ENCODE results near the gene DYTN. TPM values are rescaled to one million over a fixed set of nuclear protein-coding genes. Genes with fewer than 3 reads are reported as not detected.
A peak's percentile ranks its signal among the peaks of the same experiment; 100 is the strongest.
"Not testable (repeated sequence)": the region's sequence is repeated elsewhere in the genome, so short reads cannot be mapped to it uniquely, and the experiment has no call there.

Gene DYTN, protein sequence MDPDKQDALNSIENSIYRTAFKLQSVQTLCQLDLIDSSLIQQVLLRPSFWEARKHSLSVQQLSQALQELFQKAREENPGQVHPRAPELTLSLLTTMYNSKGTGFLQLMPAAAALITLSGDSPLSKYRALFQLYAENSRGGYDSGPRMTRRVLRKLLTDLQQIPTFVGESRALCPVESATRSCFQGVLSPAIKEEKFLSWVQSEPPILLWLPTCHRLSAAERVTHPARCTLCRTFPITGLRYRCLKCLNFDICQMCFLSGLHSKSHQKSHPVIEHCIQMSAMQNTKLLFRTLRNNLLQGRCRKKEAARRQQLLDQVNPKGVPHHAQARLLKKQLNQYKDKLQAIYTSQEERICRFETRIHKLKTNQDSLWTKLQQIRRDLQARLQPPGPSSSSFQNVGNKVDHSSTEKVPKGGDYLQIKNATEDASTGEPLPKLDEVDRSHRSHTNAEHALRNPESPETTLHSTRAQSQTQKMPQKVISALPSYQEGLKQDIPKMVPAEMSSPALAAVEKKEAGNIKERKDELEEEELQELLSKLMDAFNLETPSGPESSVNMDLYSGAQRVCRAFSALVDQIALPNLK
- not detected for total RNA-seq
- long read RNA-seq = 0 reads

GRCh38 chr2:206718296-206718695 lies at the start of gene DYTN:
DYTN (minus strand) TSS chr2:206718396; CDS start chr2:206718279, 117 bp downstream.
- intact Hi-C loops (cut with DNase I) = no loop called here
- DNase-seq (ENCODE audit: low spot score) = no peak

GRCh38 chr2:206766057-206766930 lies 48.1 kb upstream of the DYTN start:
- no peak for DNase-seq (ENCODE audit: low spot score)
- intact Hi-C loops (cut with DNase I) = no loop called here

DNA sequence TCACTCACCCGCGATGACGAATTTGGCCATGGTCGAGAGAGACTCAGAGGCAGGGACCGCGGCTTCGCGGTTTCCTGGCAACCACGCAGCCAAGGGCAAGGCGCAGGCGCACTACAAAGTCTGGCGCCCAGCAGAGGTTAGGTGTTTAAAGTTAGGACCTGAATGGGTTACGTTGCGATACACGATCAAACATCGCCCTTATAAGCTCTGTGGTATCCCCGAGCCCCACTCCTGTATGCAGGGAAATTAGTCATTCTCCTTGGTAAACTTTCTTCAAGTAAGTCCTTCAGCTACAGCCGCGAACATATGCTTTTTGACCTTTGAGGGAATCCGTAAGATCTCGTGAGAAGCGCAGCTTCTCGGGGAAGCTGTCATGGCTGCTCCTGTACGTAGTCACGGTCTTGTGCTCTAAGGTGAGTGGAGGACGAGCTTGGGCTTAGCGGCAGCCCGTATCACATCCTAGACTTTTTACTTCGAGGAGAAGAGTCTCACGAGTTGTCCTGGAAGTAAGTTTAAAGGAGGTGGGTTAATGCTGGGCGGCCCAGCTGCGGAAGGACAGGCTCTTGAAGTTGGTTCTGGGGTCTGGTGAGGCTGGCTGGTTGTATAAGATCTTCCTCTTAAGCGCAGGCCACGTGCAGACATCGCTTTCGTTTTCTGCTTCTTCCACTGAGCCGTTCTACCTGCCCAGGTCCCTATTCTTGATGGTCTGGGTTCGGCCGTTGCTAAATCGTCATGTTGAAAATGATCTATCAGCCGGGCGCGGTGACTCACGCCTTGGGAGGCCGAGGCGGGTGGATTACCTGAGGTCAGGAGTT lies 47.3 kb upstream of the DYTN start, which contains the start of the genes FASTKD2 and MDH1B:
Gene FASTKD2 (plus strand): TSS at position 365 of the 815 bp plus-strand sequence. CDS start 1,088 bp downstream, outside the sequence.
Gene MDH1B (minus strand): TSS at position 87 of the 815 bp plus-strand sequence. CDS start 57 bp downstream, at position 30.
- DNase-seq (ENCODE audit: low spot score) = peak; percentile 94
- intact Hi-C loops (cut with DNase I) = no loop called here

GRCh38 chr2:206764673-206765241 lies 46.6 kb upstream of the DYTN start:
- DNase-seq (ENCODE audit: low spot score) = no peak
- intact Hi-C loops (cut with DNase I) = no loop called here

DNA sequence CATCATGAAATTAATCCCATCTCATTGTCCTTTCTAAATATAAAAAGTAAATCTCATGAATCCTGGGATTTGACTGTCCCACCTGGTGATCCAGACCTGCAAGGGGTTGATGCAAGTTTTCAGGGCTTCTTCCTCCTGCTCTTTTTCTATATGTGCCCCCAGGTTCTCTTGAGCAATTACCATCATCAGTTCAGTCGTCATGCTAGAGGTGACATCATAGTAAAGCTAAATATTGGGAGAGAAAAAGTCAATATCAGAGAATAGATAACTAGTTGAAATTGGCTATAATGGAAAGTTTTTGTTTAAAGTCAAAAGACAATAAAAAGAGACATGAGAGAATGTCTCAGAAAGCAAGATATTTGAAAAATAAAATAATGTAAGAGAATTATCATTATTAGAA lies 38.6 kb upstream of the DYTN start:
- intact Hi-C loops (cut with DNase I) = no loop called here
- no peak for DNase-seq (ENCODE audit: low spot score)

DNA sequence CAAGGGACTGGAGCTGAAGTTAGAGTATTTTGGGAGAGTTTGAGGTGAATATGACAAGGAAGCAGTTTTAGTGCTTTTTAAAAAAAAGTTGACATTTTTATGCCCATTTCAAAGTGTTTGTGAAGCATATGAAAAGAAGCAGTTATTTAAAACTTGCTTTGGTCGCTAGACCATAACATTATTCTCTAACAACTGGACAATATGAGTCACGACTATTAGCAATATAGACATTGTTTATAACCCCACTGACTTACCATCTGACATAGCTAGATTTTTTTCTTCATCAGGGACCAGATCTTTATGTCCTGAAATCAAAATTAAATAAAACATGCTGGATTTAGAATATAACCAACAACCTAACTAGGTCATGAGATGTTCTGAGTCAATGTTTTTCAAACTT lies 22.6 kb upstream of the DYTN start:
- no peak for DNase-seq (ENCODE audit: low spot score)
- intact Hi-C loops (cut with DNase I) = no loop called here

GRCh38 chr2:206739271-206739670 lies 21.1 kb upstream of the DYTN start:
- intact Hi-C loops (cut with DNase I) = no loop called here
- no peak for DNase-seq (ENCODE audit: low spot score)

DNA sequence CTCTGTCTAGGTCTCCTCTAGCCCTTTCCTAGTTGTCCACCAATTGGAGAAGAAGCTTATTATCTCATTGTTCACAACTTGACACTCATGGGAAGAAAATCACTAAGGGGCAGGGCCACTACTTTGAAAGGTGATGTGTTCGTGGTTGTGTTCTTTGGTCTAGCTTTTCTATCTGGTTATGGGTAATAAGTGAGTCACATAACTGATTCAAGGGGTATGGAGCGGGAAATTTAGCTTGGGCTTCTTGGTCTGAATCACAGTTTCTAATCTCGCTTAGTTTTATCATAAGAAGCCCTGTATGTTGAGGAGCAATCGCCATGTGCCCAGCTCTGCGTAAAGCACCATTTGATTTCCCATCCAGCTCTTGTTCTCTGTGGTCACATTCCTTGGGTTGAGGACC lies 18.7 kb upstream of the DYTN start:
- intact Hi-C loops (cut with DNase I) = no loop called here
- DNase-seq (ENCODE audit: low spot score) = no peak

DNA sequence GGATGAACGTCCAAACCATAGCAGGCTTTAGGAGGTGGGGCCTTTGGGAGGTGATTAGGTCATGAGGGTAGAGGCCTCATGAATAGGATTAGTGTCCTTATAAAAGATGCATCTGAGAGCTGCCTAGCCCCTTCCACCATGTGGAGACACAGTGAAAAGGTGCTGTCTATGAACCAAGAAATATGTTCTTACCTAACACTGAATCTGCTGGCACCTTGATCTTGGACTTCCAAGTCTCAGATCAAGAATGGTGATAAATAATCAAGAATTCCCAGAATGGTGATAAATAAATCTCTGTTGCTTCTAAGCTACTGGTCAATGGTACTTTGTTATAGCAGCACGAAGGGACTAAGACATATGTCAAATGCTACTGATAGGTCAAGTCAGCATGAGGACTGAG lies 15.1 kb upstream of the DYTN start:
- no peak for DNase-seq (ENCODE audit: low spot score)
- intact Hi-C loops (cut with DNase I) = no loop called here

DNA sequence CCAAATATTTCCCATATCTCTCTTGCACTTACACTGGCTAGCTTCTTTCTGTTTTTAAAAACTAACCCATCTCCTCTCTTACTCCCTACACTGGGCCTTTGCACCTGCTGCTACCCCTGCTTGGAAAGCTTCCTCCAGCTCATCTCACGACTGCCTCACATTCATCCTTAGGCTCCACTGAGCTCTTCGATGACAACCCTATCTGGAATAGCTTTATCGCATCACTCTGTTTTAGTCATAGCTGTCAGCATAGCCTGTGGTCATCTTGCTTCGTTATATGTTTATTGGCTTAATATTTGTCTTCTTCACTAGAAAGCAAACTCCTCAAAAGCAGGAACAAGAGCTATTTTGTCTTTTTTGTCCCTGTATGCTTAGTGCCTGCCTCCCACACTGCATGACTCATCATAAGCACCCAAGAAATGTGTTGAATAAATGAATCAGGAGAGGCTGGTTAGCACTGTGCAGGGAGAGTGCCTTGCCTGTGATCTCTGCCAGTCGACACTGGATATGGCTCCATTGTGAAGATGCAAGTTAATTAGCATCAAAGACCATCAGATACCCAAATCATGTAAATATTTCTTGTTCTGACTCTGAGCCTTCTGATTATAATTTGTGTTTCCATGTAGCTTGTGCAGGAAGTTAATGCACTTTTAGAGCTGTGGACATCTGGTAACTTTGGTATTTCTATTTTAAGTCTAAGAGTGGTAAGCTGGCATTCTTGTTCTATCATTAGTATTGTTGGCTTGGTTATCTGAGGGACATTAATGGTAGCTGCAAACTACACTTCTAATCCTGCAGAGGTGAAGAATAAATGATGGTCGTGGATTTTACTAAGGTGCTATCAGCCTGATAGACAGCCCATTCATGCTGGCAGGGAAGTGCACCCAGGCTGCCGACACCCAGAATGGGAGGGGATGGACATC lies 10.3 kb upstream of the DYTN start:
- intact Hi-C loops (cut with DNase I) = no loop called here
- DNase-seq (ENCODE audit: low spot score) = no peak

- DNase-seq (ENCODE audit: low spot score) = no peak
- intact Hi-C loops (cut with DNase I) = no loop called here
These were observed 9.1 kb upstream of the DYTN start for GRCh38 chr2:206727287-206727686.

GRCh38 chr2:206723288-206723687 lies 5.1 kb upstream of the DYTN start:
- intact Hi-C loops (cut with DNase I) = no loop called here

DNA sequence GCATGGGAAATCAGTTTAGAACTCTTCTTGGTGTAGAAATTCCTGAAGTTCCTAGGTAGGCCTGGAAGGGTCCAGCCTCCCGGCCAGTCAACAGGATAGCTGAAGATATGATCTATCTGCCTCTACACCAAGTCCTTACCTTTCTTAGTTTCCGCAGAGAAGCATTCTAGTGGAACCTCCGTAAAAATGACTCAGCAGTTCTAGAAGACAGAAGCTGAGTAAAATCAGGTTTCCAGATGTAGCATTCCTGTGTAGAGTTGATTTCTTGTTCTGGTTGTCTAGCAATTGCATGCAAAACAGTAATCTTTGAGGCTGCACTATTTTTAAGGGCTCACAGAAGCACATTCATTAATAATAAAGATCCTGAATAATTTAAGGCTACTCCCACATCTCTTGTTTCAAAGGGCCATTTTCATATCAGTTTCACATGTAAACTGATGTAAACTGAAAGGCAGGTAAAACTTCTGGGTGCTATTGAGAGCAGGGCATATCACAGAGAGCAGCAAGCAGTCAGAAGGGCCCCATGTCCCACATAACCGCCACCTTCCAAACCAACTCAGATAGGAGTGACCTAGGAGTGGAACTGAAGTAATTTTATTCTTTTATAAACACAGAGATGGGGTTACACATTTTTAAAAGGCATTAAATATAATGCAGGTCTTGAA lies 3.2 kb upstream of the DYTN start:
- DNase-seq (ENCODE audit: low spot score) = no peak
- intact Hi-C loops (cut with DNase I) = no loop called here

More at GRCh38 chr2:206723288-206723687, 5.1 kb upstream of the DYTN start:
- no peak for DNase-seq (ENCODE audit: low spot score)

DNA sequence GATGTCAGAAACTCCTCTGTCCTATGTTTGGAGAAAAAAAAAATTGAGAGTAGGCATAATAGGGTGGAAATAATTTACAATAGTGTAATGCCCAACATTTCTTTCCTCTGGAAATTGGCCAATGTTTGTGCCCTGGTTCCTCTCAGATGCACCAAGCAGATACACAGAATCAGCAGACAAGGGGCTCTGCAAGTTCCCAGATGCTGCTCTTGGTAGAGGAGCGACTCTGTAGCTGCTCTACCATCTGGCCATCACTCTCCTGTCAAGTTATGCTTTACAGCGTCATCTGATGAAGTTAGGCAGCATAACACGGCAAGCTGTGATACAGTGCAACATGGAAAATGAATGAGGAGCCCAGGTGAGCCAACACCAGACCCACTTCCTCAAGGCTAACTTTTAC lies 1.6 kb downstream of the DYTN start:
- intact Hi-C loops (cut with DNase I) = no loop called here
- no peak for DNase-seq (ENCODE audit: low spot score)

DNA sequence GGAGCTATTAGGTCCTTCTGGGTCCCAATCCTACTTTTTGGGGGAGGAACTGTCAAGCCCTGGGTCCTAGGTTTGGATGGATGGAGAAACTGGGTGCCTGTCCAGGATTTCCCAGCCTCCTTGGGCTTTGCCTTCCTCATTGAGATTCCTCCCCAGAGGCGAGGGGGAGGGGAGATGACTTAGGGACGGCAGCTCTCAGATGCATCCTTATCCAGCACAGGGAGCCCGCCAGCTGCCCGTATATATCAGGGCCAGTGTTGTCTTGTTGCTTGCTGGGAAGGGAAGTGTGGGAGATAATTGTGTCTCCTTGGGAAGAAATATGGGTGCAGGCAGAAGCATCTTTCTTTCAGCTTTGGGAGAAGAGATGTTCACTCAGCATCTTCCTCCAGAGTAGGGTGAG lies 3.0 kb downstream of the DYTN start:
- intact Hi-C loops (cut with DNase I); DNase-seq (ENCODE audit: low spot score): not testable (repeated sequence)

DNA sequence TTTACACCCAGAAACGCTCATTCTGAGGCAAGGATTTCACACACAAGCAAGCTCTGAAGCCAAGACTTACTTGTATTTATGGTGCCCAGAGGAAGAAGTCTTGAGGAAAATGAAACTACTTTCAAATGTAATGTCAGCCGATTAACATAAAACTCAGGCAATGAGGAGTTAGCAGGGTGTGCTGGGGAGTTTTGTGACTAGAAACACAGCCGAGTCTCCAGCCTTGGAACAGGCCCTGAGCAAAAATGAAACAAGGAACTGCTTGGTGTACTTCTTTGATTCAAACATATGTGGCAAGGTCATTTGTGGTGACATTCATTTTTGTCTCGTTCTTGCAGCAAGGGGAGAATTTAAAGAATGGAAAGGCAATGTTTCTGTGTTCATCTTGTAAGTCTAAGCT lies 4.5 kb downstream of the DYTN start:
- intact Hi-C loops (cut with DNase I) = no loop called here
- DNase-seq (ENCODE audit: low spot score) = no peak

GRCh38 chr2:206708286-206708685 lies 9.9 kb downstream of the DYTN start:
- no peak for DNase-seq (ENCODE audit: low spot score)
- intact Hi-C loops (cut with DNase I) = no loop called here
